CD4-positive, alpha-beta T cell (primary cell): Measurements from ENCODE around the gene ECM1. TPM values are rescaled to one million over a fixed set of nuclear protein-coding genes. Genes with fewer than 3 reads are reported as not detected.
A peak's percentile ranks its signal among the peaks of the same experiment; 100 is the strongest.

ENCODE experiments used
- ATAC-seq: fragments of 200-7000 bp; cut with Tn5 transposase; one replicate; pipeline ENCODE4 v1.10.0; 2022; ENCODE audit warnings: mild to moderate bottlenecking; ENCODE audit not compliant: poor library complexity
- CTCF ChIA-PET: fragments of 350-600 bp; sonication (Branson Sonifier 250); formaldehyde crosslinking; loops from one replicate; lab custom pipeline; 2021; ENCODE audit warnings: antibody characterized with exemption, inconsistent platforms; lab: Charles Lee
- POLR2A ChIA-PET: fragments of 350-600 bp; sonication (Branson Sonifier 250); formaldehyde crosslinking; loops from one replicate; lab custom pipeline; 2021; ENCODE audit warnings: antibody characterized with exemption, inconsistent platforms; lab: Charles Lee
- DNase-seq, 14 experiments: peaks; one replicate each; pipeline ENCODE4 v3.0.0-alpha.2; 2013 to 2020; ENCODE audit warnings: mixed read lengths in 2 of 14
- H3K27ac ChIP-seq, 2 donors: one replicate each; pipeline versions ENCODE4 v1.5.1 to v1.7.0; 2013; ENCODE audit warnings: low read length in 2 of 2, low read depth in 1 of 2, mild to moderate bottlenecking in 1 of 2
- H3K27me3 ChIP-seq, 2 experiments: 1 replicate in 1 of 2; 2 replicates in 1 of 2; pipeline versions ENCODE4 v1.6.1 to v1.7.0; 2013; ENCODE audit warnings: low read length in 2 of 2, control low read depth in 1 of 2, mild to moderate bottlenecking in 1 of 2, moderate library complexity in 1 of 2; ENCODE audit not compliant: insufficient read depth in 2 of 2, control insufficient read depth in 1 of 2
- H3K36me3 ChIP-seq: one replicate; pipeline ENCODE4 v1.6.1; 2013; ENCODE audit warnings: low read length, control low read depth; ENCODE audit not compliant: insufficient read depth
- H3K4me1 ChIP-seq: one replicate; pipeline ENCODE4 v1.6.1; 2013; ENCODE audit warnings: low read length, control low read depth; ENCODE audit not compliant: insufficient read depth
- H3K4me3 ChIP-seq: one replicate; pipeline ENCODE4 v1.5.1; 2013; ENCODE audit warnings: mild to moderate bottlenecking, low read length, moderate library complexity
- H3K9me3 ChIP-seq, 2 experiments: 1 replicate in 1 of 2; 2 replicates in 1 of 2; pipeline versions ENCODE4 v1.6.1 to v1.7.0; 2013; ENCODE audit warnings: low read length in 2 of 2, mild to moderate bottlenecking in 2 of 2, control low read depth in 1 of 2, moderate library complexity in 1 of 2; ENCODE audit not compliant: control insufficient read depth in 1 of 2, insufficient read depth in 1 of 2
- H3K27ac Mint-ChIP-seq: one replicate; pipeline ENCODE4 v1.8.0; 2020; ENCODE audit warnings: mixed read lengths
- H3K27me3 Mint-ChIP-seq: one replicate; pipeline ENCODE4 v1.8.0; 2021; ENCODE audit warnings: mixed read lengths
- H3K36me3 Mint-ChIP-seq: one replicate; pipeline ENCODE4 v1.8.0; 2021; ENCODE audit warnings: low read depth, mixed read lengths
- H3K4me1 Mint-ChIP-seq: one replicate; pipeline ENCODE4 v1.8.0; 2021; ENCODE audit warnings: low read depth, mixed read lengths
- H3K4me3 Mint-ChIP-seq: one replicate; pipeline ENCODE4 v1.8.0; 2020; ENCODE audit warnings: mild to moderate bottlenecking, mixed read lengths
- H3K9me3 Mint-ChIP-seq: one replicate; pipeline ENCODE4 v1.8.0; 2020; ENCODE audit warnings: mixed read lengths
- intact Hi-C, 2 experiments: fragments of 100-400 bp; cut with DNase I in 1 of 2; cut with micrococcal nuclease in 1 of 2; formaldehyde crosslinking; loops; one replicate each; pipeline versions ENCODE4 v1.15.1 to v1.9.0; 2023 to 2025; cut with DNase I, micrococcal nuclease
- total RNA-seq, 174 experiments: library from RNA in 2 of 174; stranded (reverse) in 2 of 174; gene quantifications; one replicate each; pipeline ENCODE4 v1.2.3 and lab custom pipeline; 2021 to 2026
- TF ChIP-seq, protein P1 (sequence below): fragments of 200-600 bp; IDR thresholded peaks from one replicate; pipeline ENCODE4 v1.8.0; 2022; ENCODE audit warnings: antibody characterized with exemption, mild to moderate bottlenecking

ECM1 gene
- total RNA-seq, 2 experiments from 2014 or later, result 0.31 TPM; not detected in 1

- Mint-ChIP-seq H3K27me3 (peaks cover 34% of the 10 kb centered on the region), H3K4me3 (peak overlapping the region; percentile 80), H3K4me1 (peaks cover 23% of the 10 kb centered on the region), H3K27ac (no peak overlapping the region), H3K36me3 (no peaks in the 10 kb centered on the region), H3K9me3 (no peaks in the 10 kb centered on the region)
- no peak overlapping the region for H3K4me3 ChIP-seq
- intact Hi-C loops, result no loop called here
- CTCF ChIA-PET, result interaction anchor here (1.5 kb wide), 1 partner anchor 70 kb away, joined by 6 read pairs; no protein-coding TSS in a partner anchor
- H3K27me3 ChIP-seq, result peaks cover 10 to 15% of the 10 kb centered on the region in 2 experiments
- POLR2A ChIA-PET, result interaction anchor here (1.0 to 2.2 kb wide), 5 partner anchors 12 to 70 kb away, joined by 3 to 11 read pairs (median 3); no protein-coding TSS in a partner anchor
- peaks cover 39% of the 10 kb centered on the region for H3K4me1 ChIP-seq
- H3K36me3 ChIP-seq, result no peaks in the 10 kb centered on the region
- H3K27ac ChIP-seq, result no peak overlapping the region
- no peaks in the 10 kb centered on the region for H3K9me3 ChIP-seq
- TF ChIP-seq, protein P1, sequence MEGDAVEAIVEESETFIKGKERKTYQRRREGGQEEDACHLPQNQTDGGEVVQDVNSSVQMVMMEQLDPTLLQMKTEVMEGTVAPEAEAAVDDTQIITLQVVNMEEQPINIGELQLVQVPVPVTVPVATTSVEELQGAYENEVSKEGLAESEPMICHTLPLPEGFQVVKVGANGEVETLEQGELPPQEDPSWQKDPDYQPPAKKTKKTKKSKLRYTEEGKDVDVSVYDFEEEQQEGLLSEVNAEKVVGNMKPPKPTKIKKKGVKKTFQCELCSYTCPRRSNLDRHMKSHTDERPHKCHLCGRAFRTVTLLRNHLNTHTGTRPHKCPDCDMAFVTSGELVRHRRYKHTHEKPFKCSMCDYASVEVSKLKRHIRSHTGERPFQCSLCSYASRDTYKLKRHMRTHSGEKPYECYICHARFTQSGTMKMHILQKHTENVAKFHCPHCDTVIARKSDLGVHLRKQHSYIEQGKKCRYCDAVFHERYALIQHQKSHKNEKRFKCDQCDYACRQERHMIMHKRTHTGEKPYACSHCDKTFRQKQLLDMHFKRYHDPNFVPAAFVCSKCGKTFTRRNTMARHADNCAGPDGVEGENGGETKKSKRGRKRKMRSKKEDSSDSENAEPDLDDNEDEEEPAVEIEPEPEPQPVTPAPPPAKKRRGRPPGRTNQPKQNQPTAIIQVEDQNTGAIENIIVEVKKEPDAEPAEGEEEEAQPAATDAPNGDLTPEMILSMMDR, result no peak
- ATAC-seq, result no peak
- DNase-seq, result no peak
These were observed 41.8 kb downstream of the ECM1 start for GRCh38 chr1:150549496-150550221.

DNA sequence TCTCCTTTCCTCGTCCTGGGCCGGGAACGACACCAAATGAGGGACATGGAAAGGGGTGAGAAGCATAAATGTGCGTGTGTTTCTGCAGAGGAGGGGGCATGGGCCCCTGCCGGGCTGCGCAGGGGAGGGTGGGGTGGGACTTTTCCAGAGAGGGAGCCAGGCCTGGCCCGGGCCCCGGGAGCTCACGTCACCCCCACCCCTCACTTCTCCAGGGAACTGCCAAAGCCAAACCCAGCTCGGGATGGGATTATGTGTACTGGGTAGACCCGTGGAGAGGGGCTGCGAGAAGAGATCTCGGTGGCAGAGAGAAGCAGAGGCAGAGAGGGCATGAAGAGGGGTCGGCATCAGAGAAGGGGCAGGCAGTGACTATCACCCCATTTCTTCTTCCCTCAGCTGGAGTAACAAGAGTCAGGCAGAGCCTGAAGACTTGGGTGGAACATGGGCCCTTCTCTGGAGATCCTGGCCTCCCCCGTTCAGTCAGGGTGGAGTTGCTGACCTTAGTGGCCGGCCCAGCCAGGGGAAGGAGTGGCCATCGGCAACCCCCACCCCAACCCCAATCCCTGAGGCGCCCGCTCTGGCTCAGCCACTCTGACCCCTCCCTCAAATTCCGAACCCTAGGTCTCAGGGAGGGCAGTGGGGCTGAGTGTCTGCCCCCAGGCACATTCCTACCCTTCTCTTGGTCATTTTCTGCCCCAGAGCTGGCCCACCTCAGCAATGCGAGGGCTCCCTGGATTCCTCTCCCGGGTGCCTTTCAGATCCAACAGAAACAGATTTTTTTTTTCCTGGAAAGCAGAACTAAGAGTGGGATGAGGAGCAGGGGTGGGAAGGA, 42.5 kb downstream of the ECM1 start:
- H3K4me1 ChIP-seq, result peaks cover 39% of the 10 kb centered on the region
- Mint-ChIP-seq H3K27me3 (peaks cover 31% of the 10 kb centered on the region), H3K9me3 (no peaks in the 10 kb centered on the region), H3K4me1 (peaks cover 23% of the 10 kb centered on the region), H3K36me3 (no peaks in the 10 kb centered on the region), H3K27ac (no peak overlapping the region), H3K4me3 (peak overlapping the region; percentile 60)
- no peak for ATAC-seq
- no peaks in the 10 kb centered on the region for H3K36me3 ChIP-seq
- TF ChIP-seq, protein P1, result no peak
- DNase-seq, result no peak
- CTCF ChIA-PET, result interaction anchor here (0.6 to 2.3 kb wide), 3 partner anchors 9 to 68 kb away, joined by 4 to 8 read pairs (median 7); no protein-coding TSS in a partner anchor
- no peaks in the 10 kb centered on the region for H3K9me3 ChIP-seq
- no peak overlapping the region for H3K4me3 ChIP-seq
- intact Hi-C loops, result no loop called here
- no peak overlapping the region for H3K27ac ChIP-seq
- POLR2A ChIA-PET, result interaction anchor here (0.9 to 2.2 kb wide), 6 partner anchors 10 to 79 kb away, joined by 3 to 11 read pairs (median 7); partner anchors contain the start of genes ENSA and MCL1
- peaks cover 10 to 12% of the 10 kb centered on the region in 2 experiments for H3K27me3 ChIP-seq

- peaks cover 23% of the 10 kb centered on the region for H3K4me1 Mint-ChIP-seq
- H3K4me1 ChIP-seq, result peaks cover 41% of the 10 kb centered on the region
- DNase-seq (peak in 1 of 14 experiments; percentile 51), ATAC-seq (peak; percentile 41)
- CTCF ChIA-PET, result interaction anchor here (0.6 to 2.3 kb wide), 4 partner anchors 8 to 225 kb away, joined by 3 to 8 read pairs (median 6); no protein-coding TSS in a partner anchor
- peaks cover 27% of the 10 kb centered on the region for H3K27me3 Mint-ChIP-seq
- peaks cover 3% of the 10 kb centered on the region for H3K36me3 ChIP-seq
- POLR2A ChIA-PET, result interaction anchor here (0.6 to 1.8 kb wide), 7 partner anchors 10 to 78 kb away, joined by 3 to 10 read pairs (median 4); partner anchors contain the start of genes ENSA and MCL1
- H3K36me3 Mint-ChIP-seq, result peaks cover 4% of the 10 kb centered on the region
- H3K27ac Mint-ChIP-seq, result no peak overlapping the region
- H3K9me3 Mint-ChIP-seq, result no peaks in the 10 kb centered on the region
- TF ChIP-seq, protein P1, result no peak
- no peak overlapping the region for H3K4me3 ChIP-seq
- intact Hi-C loops, result no loop called here
- H3K4me3 Mint-ChIP-seq, result peak overlapping the region; percentile 60
- H3K27me3 ChIP-seq, result peaks cover 8 to 10% of the 10 kb centered on the region in 2 experiments
- H3K27ac ChIP-seq, result no peak overlapping the region
- no peaks in the 10 kb centered on the region for H3K9me3 ChIP-seq
These were observed 43.3 kb downstream of the ECM1 start for GRCh38 chr1:150551051-150551783.
